Keratinocyte (primary cell): ENCODE results near the gene GOLIM4. TPM values are rescaled to one million over a fixed set of nuclear protein-coding genes. Genes with fewer than 3 reads are reported as not detected.

Experiments
- DNase-seq: peaks from one replicate; pipeline ENCODE4 v3.0.0-alpha.2; 2011; ENCODE audit warnings: low read depth, missing footprints, low spot score
- FAIRE-seq: peaks from 2 replicates; lab custom pipeline; 2011; peaks lifted over from hg19 to GRCh38; lab: Jason Lieb, UNC
- H2AFZ ChIP-seq: 2 replicates; pipeline ENCODE4 v1.6.0; 2012; ENCODE audit warnings: low read length, control low read depth, inconsistent platforms; ENCODE audit not compliant: control insufficient read depth
- H3K27ac ChIP-seq: 2 replicates; pipeline ENCODE4 v1.5.1; 2011; ENCODE audit warnings: low read length; ENCODE audit not compliant: control insufficient read depth, insufficient read depth
- H3K27me3 ChIP-seq: 3 replicates; pipeline ENCODE4 v1.6.0; 2011; ENCODE audit warnings: low read length; ENCODE audit not compliant: control insufficient read depth, insufficient read depth; ENCODE audit errors: extremely low read depth
- H3K36me3 ChIP-seq, 2 experiments: 2 replicates in 1 of 2; 3 replicates in 1 of 2; pipeline ENCODE4 v1.5.1; 2011; ENCODE audit warnings: low read length in 2 of 2, mild to moderate bottlenecking in 1 of 2; ENCODE audit not compliant: control insufficient read depth in 2 of 2, insufficient read depth in 2 of 2; ENCODE audit errors: extremely low read depth in 1 of 2
- H3K4me1 ChIP-seq: 3 replicates; pipeline ENCODE4 v1.5.1; 2011; ENCODE audit warnings: low read length; ENCODE audit not compliant: control insufficient read depth, insufficient read depth; ENCODE audit errors: extremely low read depth
- H3K4me2 ChIP-seq: 3 replicates; pipeline ENCODE4 v1.6.0; 2011; ENCODE audit warnings: low read depth, low read length; ENCODE audit not compliant: control insufficient read depth, insufficient read depth; ENCODE audit errors: extremely low read depth
- H3K4me3 ChIP-seq, 3 experiments: fragments of 200-600 bp in 1 of 3; sonication (generic) in 1 of 3; 2 replicates in 2 of 3; 3 replicates in 1 of 3; pipeline ENCODE4 v1.5.1; 2011 to 2016; ENCODE audit warnings: low read length in 3 of 3, mild to moderate bottlenecking in 3 of 3, control low read depth in 2 of 3, inconsistent platforms in 1 of 3, low read depth in 1 of 3, mixed read lengths in 1 of 3, mixed run types in 1 of 3, moderate library complexity in 1 of 3; ENCODE audit not compliant: control insufficient read depth in 2 of 3, insufficient read depth in 2 of 3; ENCODE audit errors: extremely low read depth in 1 of 3
- H3K79me2 ChIP-seq: 2 replicates; pipeline ENCODE4 v1.6.0; 2012; ENCODE audit warnings: low read length; ENCODE audit not compliant: control insufficient read depth, insufficient read depth
- H3K9ac ChIP-seq: 3 replicates; pipeline ENCODE4 v1.6.0; 2011; ENCODE audit warnings: low read length; ENCODE audit not compliant: control insufficient read depth, insufficient read depth; ENCODE audit errors: extremely low read depth
- H3K9me1 ChIP-seq: 3 replicates; pipeline ENCODE4 v1.6.0; 2011; ENCODE audit warnings: low read length; ENCODE audit not compliant: control insufficient read depth, insufficient read depth; ENCODE audit errors: extremely low read depth
- H3K9me3 ChIP-seq: 2 replicates; pipeline ENCODE4 v1.5.1; 2012; ENCODE audit warnings: low read depth, low read length; ENCODE audit not compliant: control insufficient read depth
- H4K20me1 ChIP-seq: 3 replicates; pipeline ENCODE4 v1.6.0; 2011; ENCODE audit warnings: low read length; ENCODE audit not compliant: control insufficient read depth, insufficient read depth; ENCODE audit errors: extremely low read depth
- CTCF ChIP-seq, 3 experiments: IDR thresholded peaks in 1 of 3; conservative IDR thresholded peaks in 1 of 3; optimal IDR thresholded peaks in 1 of 3; 2 replicates in 2 of 3; 3 replicates in 1 of 3; pipeline versions ENCODE3 to v1.5.1; 2011; ENCODE audit warnings: low read length in 3 of 3, mild to moderate bottlenecking in 3 of 3, moderate library complexity in 2 of 3, control low read depth in 1 of 3, inconsistent platforms in 1 of 3; ENCODE audit not compliant: insufficient read depth in 2 of 3; ENCODE audit errors: extremely low read depth in 1 of 3
- EZH2 ChIP-seq: IDR thresholded peaks from one replicate; pipeline ENCODE4 v1.6.1; 2012; ENCODE audit warnings: inconsistent platforms, mild to moderate bottlenecking, low read length, moderate library complexity
- dilution Hi-C: fragments of 300-500 bp; cut with MboI; formaldehyde crosslinking; loops from one replicate; pipeline ENCODE4 v1.7.0; 2020; ENCODE audit warnings: low sequenced_read_pairs; ENCODE audit not compliant: extremely low pct_ligation_motif_present
- polyA plus RNA-seq, 5 experiments: library from polyadenylated mRNA; depleted of rRNA in 3 of 5; stranded (reverse) in 3 of 5; stranded (forward) in 1 of 5; unstranded in 1 of 5; fragments of >200 nt; gene quantifications; 1 replicate in 1 of 5; 2 replicates in 3 of 5; 3 replicates in 1 of 5; pipeline versions ENCODE4 v1.2.1 to v1.2.3, GENCODE V29; 2011 to 2012; ENCODE audit warnings: missing spikeins in 2 of 5, low read depth in 1 of 5, low replicate concordance in 1 of 5

GOLIM4 gene
- polyA plus RNA-seq, 1 donor (not counting 4 experiments of a cell fraction or from before 2014, with no cell fraction given) = 13.4 TPM

DNA sequence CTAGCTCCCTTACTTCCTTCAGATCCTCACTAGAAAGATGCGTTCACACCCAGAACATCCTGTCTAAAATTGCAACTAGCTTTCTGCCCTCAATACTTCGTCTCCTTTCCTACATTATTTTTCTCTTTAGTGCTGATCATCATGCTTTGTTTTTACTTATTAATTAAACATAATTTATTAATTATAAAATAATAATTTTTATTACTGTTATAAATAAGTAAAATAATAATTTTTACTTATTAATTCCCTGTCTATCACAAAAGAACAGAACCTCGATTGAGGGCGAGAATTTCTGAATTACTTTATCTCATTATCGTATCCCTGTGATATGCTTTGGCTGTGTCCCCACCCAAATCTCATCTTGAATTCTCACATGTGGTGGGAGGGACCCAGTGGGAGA is 41.3 kb downstream of the GOLIM4 start:
- dilution Hi-C loops = no loop called here
- H3K36me3 ChIP-seq = no peaks in the 10 kb centered on the region
- H3K4me1 ChIP-seq = no peaks in the 10 kb centered on the region
- H3K27me3 ChIP-seq = no peaks in the 10 kb centered on the region
- no peaks in the 10 kb centered on the region for H4K20me1 ChIP-seq
- no peak overlapping the region for H3K4me3 ChIP-seq
- H2AFZ ChIP-seq = no peak overlapping the region
- TF ChIP-seq CTCF (optimal IDR thresholded peaks at IDR 0.05 in 1 of 3, IDR thresholded peaks at IDR 0.05 in 1 of 3, conservative IDR thresholded peaks at IDR 0.05 in 1 of 3; ENCODE audit: extremely low read depth in 1 of 3, insufficient read depth in 2 of 3, low read length in 3 of 3) = no peak
- no peak for TF ChIP-seq EZH2
- no peaks in the 10 kb centered on the region for H3K9me1 ChIP-seq
- peaks cover 28% of the 10 kb centered on the region for H3K79me2 ChIP-seq
- H3K4me2 ChIP-seq = no peak overlapping the region
- FAIRE-seq (no peak), DNase-seq (no peak)
- H3K9me3 ChIP-seq = no peaks in the 10 kb centered on the region
- no peak overlapping the region for H3K9ac ChIP-seq
- H3K27ac ChIP-seq = no peak overlapping the region

DNA sequence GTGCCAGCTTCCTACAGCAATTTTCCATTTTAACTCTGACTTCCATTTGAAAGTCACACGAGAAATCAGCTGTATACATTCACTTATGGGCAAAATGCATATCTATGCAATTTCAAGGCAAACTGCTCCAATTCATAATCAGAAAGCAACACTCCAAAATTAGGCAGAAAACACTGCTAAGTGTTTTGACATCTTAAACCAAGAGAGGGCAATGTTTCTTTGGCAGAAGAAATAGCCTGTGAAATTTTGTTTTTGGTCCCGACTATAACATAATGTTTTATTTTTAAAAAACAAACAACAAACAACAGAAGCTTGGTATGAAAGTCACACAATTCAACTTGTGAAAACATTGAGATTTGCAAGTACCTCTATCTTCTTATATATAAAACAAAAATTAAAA is 42.6 kb downstream of the GOLIM4 start:
- H3K4me3 ChIP-seq = no peak overlapping the region
- H3K4me1 ChIP-seq = no peaks in the 10 kb centered on the region
- TF ChIP-seq EZH2 (no peak), CTCF (optimal IDR thresholded peaks at IDR 0.05 in 1 of 3, IDR thresholded peaks at IDR 0.05 in 1 of 3, conservative IDR thresholded peaks at IDR 0.05 in 1 of 3; ENCODE audit: extremely low read depth in 1 of 3, insufficient read depth in 2 of 3, low read length in 3 of 3) (peak in 2 of 3 experiments; percentile 7 to 13)
- no peak for FAIRE-seq
- H2AFZ ChIP-seq = no peak overlapping the region
- DNase-seq = no peak
- dilution Hi-C loops = no loop called here
- H3K79me2 ChIP-seq = peaks cover 26% of the 10 kb centered on the region
- no peaks in the 10 kb centered on the region for H3K27me3 ChIP-seq
- no peaks in the 10 kb centered on the region for H3K36me3 ChIP-seq
- H3K4me2 ChIP-seq = no peak overlapping the region
- H3K27ac ChIP-seq = no peak overlapping the region
- H4K20me1 ChIP-seq = no peaks in the 10 kb centered on the region
- H3K9me1 ChIP-seq = no peaks in the 10 kb centered on the region
- H3K9me3 ChIP-seq = no peaks in the 10 kb centered on the region
- no peak overlapping the region for H3K9ac ChIP-seq
